Measurements from ENCODE around the gene C9orf152. TPM values are rescaled to one million over a fixed set of nuclear protein-coding genes. Genes with fewer than 3 reads are reported as not detected.

Gene C9orf152
- total and polyA plus RNA-seq, 10 of the 15 experiments (the other 5 are each of a cell fraction or from before 2014, with no cell fraction given) = 0.04 TPM; not detected in 9

- Histone ChIP-seq H3K27ac (ENCODE audit: control insufficient read depth, insufficient read depth) (no peak overlapping the region), H3K9ac (ENCODE audit: control insufficient read depth, insufficient read depth, low read length) (no peak overlapping the region), H3K9me3 (replicated peaks; ENCODE audit: control insufficient read depth, insufficient read depth, low read length) (no peaks in the 10 kb centered on the region), H3K4me1 (ENCODE audit: control insufficient read depth, insufficient read depth, low read length) (no peaks in the 10 kb centered on the region), H3K79me2 (ENCODE audit: control insufficient read depth, insufficient read depth, low read length) (no peaks in the 10 kb centered on the region), H3K36me3 (ENCODE audit: control insufficient read depth in 2 of 2, insufficient read depth in 2 of 2, low read length in 1 of 2) (no peaks in the 10 kb centered on the region), H3K4me3 (no peak overlapping the region), H2AFZ (ENCODE audit: control insufficient read depth, low read depth, low read length) (peak overlapping the region; percentile 34; the same call in 1 of the 2 replicates), H3K27me3 (replicated peaks in 1 of 2; ENCODE audit: control insufficient read depth in 2 of 2, insufficient read depth in 2 of 2, low read length in 1 of 2) (no peaks in the 10 kb centered on the region), H3K4me2 (ENCODE audit: control insufficient read depth, insufficient read depth) (no peak overlapping the region), H4K20me1 (ENCODE audit: control insufficient read depth, insufficient read depth) (no peaks in the 10 kb centered on the region)
- FAIRE-seq (no peak), ATAC-seq (no peak), DNase-seq (ENCODE audit: low read depth, low spot score) (no peak)
- ChIA-PET POLR2A (no interaction called here), CTCF (interaction anchor here (0.6 to 1.8 kb wide), 4 partner anchors 10 to 434 kb away, joined by 3 to 6 read pairs (median 4); no protein-coding TSS in a partner anchor), RAD21 (ENCODE audit: unreplicated experiment) (interaction anchor here (0.6 to 2.3 kb wide), 2 partner anchors 24 to 434 kb away, joined by 4 to 7 read pairs; no protein-coding TSS in a partner anchor), SMC1A (ENCODE audit: uncharacterized antibody, unreplicated experiment) (no interaction called here)
- WGBS (ENCODE audit: insufficient coverage, insufficient replicate concordance, low lambda C conversion rate, missing lambda C conversion rate) = 65% methylated on average over 4 of the region's 4 CpGs
- in situ Hi-C loops (cut with MboI) (loop anchor here (25.0 kb wide), 1 partner anchor 1123 kb away; no protein-coding TSS in a partner anchor), intact Hi-C loops (cut with micrococcal nuclease; ENCODE audit: unreplicated experiment) (loop anchor here (10.0 kb wide), 1 partner anchor 1106 kb away; no protein-coding TSS in a partner anchor)
- TF ChIP-seq RCOR1 (conservative IDR thresholded peaks at IDR 0.05; ENCODE audit: low read depth, low read length) (no peak), DPF2 (IDR thresholded peaks at IDR 0.05) (no peak), CBX5 (IDR thresholded peaks at IDR 0.05; ENCODE audit: low read depth) (no peak), CUX1 (IDR thresholded peaks at IDR 0.05; ENCODE audit: insufficient replicate concordance, low read depth, low read length) (no peak), E2F4 (IDR thresholded peaks at IDR 0.05; ENCODE audit: low read depth, low read length) (no peak), ZNF622 (IDR thresholded peaks at IDR 0.05) (no peak), POLR2AphosphoS2 (IDR thresholded peaks at IDR 0.05; ENCODE audit: low read depth, low read length) (no peak), NR2C2 (IDR thresholded peaks at IDR 0.05; ENCODE audit: borderline replicate concordance, control insufficient read depth, insufficient read length, low read depth) (no peak), SRF (IDR thresholded peaks at IDR 0.05; ENCODE audit: low read depth in 2 of 2, low read length in 2 of 2) (no peak)
- BruUV-seq (replicated peaks) = no TSS peak
These were observed 19.0 kb downstream of the C9orf152 start for GRCh38 chr9:110188991-110189390.

All from GM12878 (cell line).